Gastrocnemius medialis (tissue), 4 donors: ENCODE data around the gene C2CD4D. TPM values are rescaled to one million over a fixed set of nuclear protein-coding genes. Genes with fewer than 3 reads are reported as not detected.

ENCODE experiments used
- ATAC-seq, 2 donors: fragments of 150-250 bp; one replicate each; pipeline ENCODE4 v1.9.1; 2016
- DNase-seq, 2 donors: peaks; one replicate each; pipeline ENCODE4 v3.0.0-alpha.2; 2019
- H3K27ac ChIP-seq, 4 donors: fragments of 200-600 bp; sonication (generic); 1 replicate in 1 of 4; 2 replicates in 3 of 4; pipeline ENCODE4 v1.5.1; 2016 to 2018; ENCODE audit warnings: mild to moderate bottlenecking in 2 of 4, moderate library complexity in 1 of 4
- H3K27me3 ChIP-seq, 3 donors: fragments of 200-600 bp; sonication (generic) in 2 of 3; 1 replicate in 1 of 3; 2 replicates in 2 of 3; pipeline versions ENCODE4 v1.5.1 to v1.6.0; 2016 to 2019; ENCODE audit warnings: mild to moderate bottlenecking in 1 of 3, moderate library complexity in 1 of 3
- H3K36me3 ChIP-seq, 2 donors: fragments of 200-600 bp; sonication (generic) in 1 of 2; one replicate each; pipeline ENCODE4 v1.5.1; 2017 to 2018
- H3K4me1 ChIP-seq, 2 donors: fragments of 200-600 bp; sonication (generic) in 1 of 2; one replicate each; pipeline ENCODE4 v1.5.1; 2016 to 2017; ENCODE audit warnings: mild to moderate bottlenecking in 2 of 2
- H3K4me3 ChIP-seq, 4 donors: fragments of 200-600 bp; sonication (generic) in 3 of 4; 1 replicate in 1 of 4; 2 replicates in 3 of 4; pipeline ENCODE4 v1.5.1; 2016 to 2019; ENCODE audit warnings: mild to moderate bottlenecking in 2 of 4
- H3K9me3 ChIP-seq, 3 donors: fragments of 200-600 bp; sonication (generic) in 2 of 3; 1 replicate in 1 of 3; 2 replicates in 2 of 3; pipeline ENCODE4 v1.5.1; 2016 to 2019
- POLR2A ChIP-seq, 2 donors: fragments of 450-650 bp; IDR thresholded peaks; one replicate each; pipeline ENCODE4 v1.6.1; 2017; ENCODE audit warnings: antibody characterized with exemption in 2 of 2, mild to moderate bottlenecking in 2 of 2, moderate library complexity in 2 of 2
- in situ Hi-C, 4 donors: fragments of 200-750 bp; cut with MboI; loops; one replicate each; pipeline versions ENCODE4 v1.15.0 to v1.8.0; 2017; ENCODE audit warnings: low sequenced_read_pairs in 4 of 4
- intact Hi-C: fragments of 100-400 bp; cut with DNase I; formaldehyde crosslinking; loops from one replicate; pipeline ENCODE4 v1.15.1; 2023; ENCODE audit warnings: low total_unique reads
- total RNA-seq, 4 donors: library from RNA; depleted of rRNA; stranded (reverse); fragments of >200 nt; gene quantifications; one replicate each; pipeline versions ENCODE4 v1.1.0 to v1.2.3, GENCODE V29; 2016
- TF ChIP-seq, protein P1 (sequence below), 5 experiments: fragments of 450-650 bp in 3 of 5; fragments of 200-600 bp in 2 of 5; sonication (generic) in 2 of 5; IDR thresholded peaks in 4 of 5; conservative IDR thresholded peaks in 1 of 5; 1 replicate in 4 of 5; 2 replicates in 1 of 5; pipeline ENCODE4 v1.5.1; 2016 to 2019; ENCODE audit warnings: antibody characterized with exemption in 5 of 5, mild to moderate bottlenecking in 3 of 5, moderate library complexity in 3 of 5

The C2CD4D gene
- total RNA-seq, 4 donors from 2014 or later = not detected

DNA sequence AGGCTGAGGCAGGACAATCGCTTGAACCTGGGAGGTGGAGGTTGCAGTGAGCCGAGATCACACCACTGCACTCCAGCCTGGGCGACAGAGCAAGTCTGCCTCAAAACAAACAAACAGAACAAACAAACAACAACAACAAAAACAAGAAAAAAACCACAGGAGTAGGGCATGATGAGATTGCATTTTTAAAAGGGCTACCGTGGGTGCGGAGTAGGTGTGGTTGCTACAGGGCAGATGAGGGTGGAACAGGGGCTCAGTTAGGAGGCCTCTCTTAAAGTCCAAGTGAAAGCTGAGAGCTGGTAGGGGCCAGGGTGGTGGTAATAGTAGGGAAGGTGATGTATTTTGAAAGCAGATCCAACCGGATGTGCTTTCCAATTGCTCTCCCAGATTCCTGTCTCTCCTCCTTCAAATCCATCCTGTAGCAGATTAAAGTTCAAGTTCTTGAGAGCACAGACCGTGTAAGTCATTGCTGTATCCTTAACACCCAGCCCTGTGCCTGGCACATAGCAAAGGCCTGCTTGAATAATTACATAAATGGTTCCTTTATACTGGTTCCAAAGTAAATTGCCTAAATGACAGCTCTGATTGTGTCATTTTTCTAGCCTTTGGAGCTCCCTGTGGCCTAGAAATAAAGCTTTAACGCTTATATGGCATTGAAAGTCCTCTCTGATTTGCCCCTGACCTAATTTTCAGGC lies 30.2 kb downstream of the C2CD4D start:
- peak in 1 of 2 donors; percentile 2 for DNase-seq
- in situ Hi-C loops (no loop called here), intact Hi-C loops (no loop called here)
- H3K4me1 ChIP-seq = peaks cover 3 to 23% of the 10 kb centered on the region in 2 donors
- H3K27ac ChIP-seq = peak overlapping the region in 3 of 4 donors; percentile 29 to 65 (median 36)
- ATAC-seq = no peak
- H3K27me3 ChIP-seq = no peaks in the 10 kb centered on the region
- TF ChIP-seq, protein P1, sequence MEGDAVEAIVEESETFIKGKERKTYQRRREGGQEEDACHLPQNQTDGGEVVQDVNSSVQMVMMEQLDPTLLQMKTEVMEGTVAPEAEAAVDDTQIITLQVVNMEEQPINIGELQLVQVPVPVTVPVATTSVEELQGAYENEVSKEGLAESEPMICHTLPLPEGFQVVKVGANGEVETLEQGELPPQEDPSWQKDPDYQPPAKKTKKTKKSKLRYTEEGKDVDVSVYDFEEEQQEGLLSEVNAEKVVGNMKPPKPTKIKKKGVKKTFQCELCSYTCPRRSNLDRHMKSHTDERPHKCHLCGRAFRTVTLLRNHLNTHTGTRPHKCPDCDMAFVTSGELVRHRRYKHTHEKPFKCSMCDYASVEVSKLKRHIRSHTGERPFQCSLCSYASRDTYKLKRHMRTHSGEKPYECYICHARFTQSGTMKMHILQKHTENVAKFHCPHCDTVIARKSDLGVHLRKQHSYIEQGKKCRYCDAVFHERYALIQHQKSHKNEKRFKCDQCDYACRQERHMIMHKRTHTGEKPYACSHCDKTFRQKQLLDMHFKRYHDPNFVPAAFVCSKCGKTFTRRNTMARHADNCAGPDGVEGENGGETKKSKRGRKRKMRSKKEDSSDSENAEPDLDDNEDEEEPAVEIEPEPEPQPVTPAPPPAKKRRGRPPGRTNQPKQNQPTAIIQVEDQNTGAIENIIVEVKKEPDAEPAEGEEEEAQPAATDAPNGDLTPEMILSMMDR (IDR thresholded peaks at IDR 0.05 in 4 of 5, conservative IDR thresholded peaks at IDR 0.05 in 1 of 5) = no peak
- TF ChIP-seq POLR2A (IDR thresholded peaks at IDR 0.05) = no peak
- no peak overlapping the region for H3K4me3 ChIP-seq
- H3K9me3 ChIP-seq = no peaks in the 10 kb centered on the region
- peaks cover 0 to 32% of the 10 kb centered on the region in 2 donors for H3K36me3 ChIP-seq

DNA sequence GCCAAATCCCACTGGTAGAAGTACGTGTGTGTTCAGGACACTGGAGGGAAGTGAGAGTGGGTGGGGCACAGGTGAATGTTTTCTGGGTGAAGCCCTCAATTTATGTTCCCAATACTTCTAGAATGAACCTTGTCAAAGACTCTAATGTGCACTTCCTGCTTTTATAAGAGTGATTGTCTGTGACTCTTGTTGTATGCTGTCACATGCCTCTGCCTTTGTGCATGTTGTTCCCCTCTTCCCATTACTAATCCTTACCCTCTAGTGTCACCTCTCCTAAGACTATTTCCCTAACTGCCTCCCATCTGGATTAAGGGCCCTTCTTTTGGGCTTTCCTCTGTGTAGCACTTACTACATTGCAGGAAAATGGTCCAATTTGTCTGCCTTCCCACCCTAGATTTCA lies 31.9 kb downstream of the C2CD4D start:
- intact Hi-C loops (no loop called here), in situ Hi-C loops (no loop called here)
- Histone ChIP-seq H3K4me3 (no peak overlapping the region), H3K27me3 (no peaks in the 10 kb centered on the region), H3K36me3 (peaks cover 0 to 27% of the 10 kb centered on the region in 2 donors), H3K4me1 (peaks cover 3 to 25% of the 10 kb centered on the region in 2 donors), H3K27ac (no peak overlapping the region), H3K9me3 (no peaks in the 10 kb centered on the region)
- TF ChIP-seq, protein P1 (IDR thresholded peaks at IDR 0.05 in 4 of 5, conservative IDR thresholded peaks at IDR 0.05 in 1 of 5) = no peak
- no peak for TF ChIP-seq POLR2A (IDR thresholded peaks at IDR 0.05)
- DNase-seq (no peak), ATAC-seq (no peak)

DNA sequence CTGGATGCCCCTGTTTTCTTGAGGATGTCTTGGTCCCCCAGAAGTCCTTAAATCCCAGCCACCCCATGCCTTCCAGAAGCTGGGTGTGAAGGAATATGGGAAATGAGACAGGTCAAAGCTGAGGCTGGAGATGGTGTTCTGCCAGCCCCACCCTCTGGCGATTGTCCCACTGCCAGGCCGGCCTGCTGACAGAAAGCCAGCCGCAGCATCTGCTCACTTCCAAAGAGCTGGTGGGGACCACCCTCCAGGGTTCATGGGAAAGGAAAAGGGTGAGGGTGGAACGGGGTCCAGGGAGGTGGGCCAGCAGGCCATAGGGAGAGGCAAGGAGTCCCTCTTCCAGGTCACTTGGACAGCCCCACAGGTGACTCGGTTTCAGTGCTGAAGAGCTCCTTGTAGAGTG lies 32.5 kb downstream of the C2CD4D start:
- in situ Hi-C loops = no loop called here
- Histone ChIP-seq H3K4me3 (no peak overlapping the region), H3K9me3 (no peaks in the 10 kb centered on the region), H3K36me3 (peaks cover 0 to 22% of the 10 kb centered on the region in 2 donors), H3K27ac (no peak overlapping the region), H3K4me1 (peaks cover 3 to 19% of the 10 kb centered on the region in 2 donors), H3K27me3 (no peaks in the 10 kb centered on the region)
- ATAC-seq (no peak), DNase-seq (peak in 1 of 2 donors; percentile 38)
- intact Hi-C loops = no loop called here
- TF ChIP-seq, protein P1 (IDR thresholded peaks at IDR 0.05 in 4 of 5, conservative IDR thresholded peaks at IDR 0.05 in 1 of 5) = no peak
- no peak for TF ChIP-seq POLR2A (IDR thresholded peaks at IDR 0.05)

DNA sequence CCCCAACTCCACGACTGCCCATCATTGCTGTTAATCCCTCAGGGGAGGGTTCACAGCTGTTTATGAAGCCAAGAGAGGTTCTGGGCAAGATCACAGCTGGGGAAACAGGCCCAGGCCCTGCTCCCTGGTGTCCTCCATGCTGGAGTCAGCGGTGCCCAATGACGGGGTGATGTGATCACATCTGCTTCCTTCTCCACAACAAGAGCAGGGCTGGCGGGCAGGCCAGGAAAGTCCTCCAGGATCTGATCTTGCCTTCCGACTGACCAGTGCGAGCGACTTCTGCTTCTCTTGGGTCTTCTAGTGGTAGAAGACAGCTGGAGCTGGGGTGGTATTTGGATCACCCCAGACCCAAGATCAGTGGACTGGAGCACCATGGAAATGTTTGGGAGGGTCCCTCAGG lies 33.5 kb downstream of the C2CD4D start:
- TF ChIP-seq, protein P1 (IDR thresholded peaks at IDR 0.05 in 4 of 5, conservative IDR thresholded peaks at IDR 0.05 in 1 of 5) = no peak
- TF ChIP-seq POLR2A (IDR thresholded peaks at IDR 0.05) = no peak
- intact Hi-C loops = no loop called here
- DNase-seq = no peak

More for the DNA sequence above, 33.5 kb downstream of the C2CD4D start:
- Histone ChIP-seq H3K4me3 (no peak overlapping the region), H3K27me3 (no peaks in the 10 kb centered on the region), H3K36me3 (peaks cover 0 to 15% of the 10 kb centered on the region in 2 donors), H3K9me3 (no peaks in the 10 kb centered on the region), H3K27ac (no peak overlapping the region), H3K4me1 (peaks cover 3 to 11% of the 10 kb centered on the region in 2 donors)
- ATAC-seq = no peak
- in situ Hi-C loops = no loop called here
